HG02981 (cell line): Measurements from ENCODE around the gene TRAPPC2L.

ENCODE experiments used
- ATAC-seq: cut with Tn5 transposase; IDR thresholded peaks from one replicate; pipeline ENCODE4 v1.9.1; 2021; ENCODE audit warnings: mild to moderate bottlenecking, moderate library complexity; ENCODE audit not compliant: unreplicated experiment

TRAPPC2L gene, protein sequence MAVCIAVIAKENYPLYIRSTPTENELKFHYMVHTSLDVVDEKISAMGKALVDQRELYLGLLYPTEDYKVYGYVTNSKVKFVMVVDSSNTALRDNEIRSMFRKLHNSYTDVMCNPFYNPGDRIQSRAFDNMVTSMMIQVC

GRCh38 chr16:88856828-88857727 lies at the start of gene TRAPPC2L, which contains the start of gene GALNS:
TRAPPC2L (plus strand) TSS chr16:88857127; CDS start chr16:88857151, 24 bp downstream.
GALNS (minus strand) TSS chr16:88856947; CDS start chr16:88856877, 70 bp downstream.
- peak; percentile 73 for ATAC-seq

GRCh38 chr16:88807142-88807625 lies 49.7 kb upstream of the TRAPPC2L start:
- ATAC-seq, result no peak

DNA sequence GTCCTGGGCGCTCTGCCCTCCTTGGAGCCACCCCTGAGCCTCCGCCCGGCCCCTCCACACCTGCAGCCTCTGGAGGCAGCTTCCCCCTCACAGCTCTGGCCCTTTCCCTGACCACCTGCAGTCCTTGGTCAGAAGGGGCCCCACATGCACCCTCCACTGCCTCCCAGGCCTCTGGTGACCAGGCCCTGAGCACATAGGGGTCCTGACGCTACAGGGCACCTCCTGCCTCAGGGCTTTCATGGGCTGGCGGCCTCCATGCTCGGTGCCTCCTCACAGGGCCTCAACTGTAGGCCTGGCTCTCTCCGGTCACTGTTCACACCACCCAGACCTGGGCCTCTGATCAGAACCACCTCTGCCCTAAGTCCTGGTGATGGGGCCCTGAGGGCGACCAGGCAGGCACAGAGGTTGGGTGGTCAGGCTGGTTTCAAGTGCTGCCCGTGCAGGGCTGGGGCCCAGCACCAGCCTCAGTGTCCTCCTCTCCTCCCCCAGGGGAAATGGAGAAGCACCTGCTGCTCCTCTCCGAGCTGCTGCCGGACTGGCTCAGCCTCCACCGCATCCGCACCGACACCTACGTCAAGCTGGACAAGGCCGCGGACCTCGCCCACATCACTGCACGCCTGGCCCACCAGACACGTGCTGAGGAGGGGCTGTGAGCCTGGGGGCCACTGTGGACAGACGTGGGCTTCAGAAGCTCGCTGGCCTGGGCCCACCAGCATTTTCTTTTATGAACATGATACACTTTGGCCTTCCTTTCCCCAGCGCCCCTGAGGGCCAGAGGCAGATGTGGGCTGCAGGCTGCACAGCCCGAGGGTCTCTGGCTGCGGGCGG lies 49.1 kb upstream of the TRAPPC2L start:
- ATAC-seq, result no peak

DNA sequence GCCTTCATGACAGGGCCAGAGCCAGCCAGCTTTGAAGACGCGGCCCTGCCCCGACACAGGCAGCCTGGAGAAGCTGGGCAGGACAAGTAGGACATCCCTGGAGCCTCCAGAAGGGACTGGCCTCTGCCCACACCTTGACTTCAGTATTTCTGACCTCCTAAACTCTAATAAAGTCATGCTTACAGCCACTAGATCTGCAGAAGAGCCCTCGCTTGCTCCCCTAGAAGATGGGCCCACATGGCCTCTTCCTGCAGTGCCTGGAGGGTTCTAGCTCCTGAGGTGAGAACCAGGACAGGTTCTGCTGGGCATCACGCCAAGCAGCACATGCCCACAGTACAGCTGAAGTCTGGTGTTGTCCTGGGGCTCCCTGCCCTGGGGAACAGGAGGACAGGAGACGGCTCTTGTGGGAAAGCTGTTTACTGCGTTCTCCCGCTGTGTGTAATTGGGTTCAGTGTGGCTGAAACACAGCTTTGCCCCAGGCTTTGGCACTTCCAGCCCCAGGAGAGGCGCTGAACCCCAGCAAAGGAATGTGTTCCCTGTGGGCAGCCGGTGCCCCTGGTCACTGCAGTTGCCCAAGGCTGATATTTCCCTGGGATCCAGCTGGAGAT lies 47.8 kb upstream of the TRAPPC2L start:
- ATAC-seq, result no peak

DNA sequence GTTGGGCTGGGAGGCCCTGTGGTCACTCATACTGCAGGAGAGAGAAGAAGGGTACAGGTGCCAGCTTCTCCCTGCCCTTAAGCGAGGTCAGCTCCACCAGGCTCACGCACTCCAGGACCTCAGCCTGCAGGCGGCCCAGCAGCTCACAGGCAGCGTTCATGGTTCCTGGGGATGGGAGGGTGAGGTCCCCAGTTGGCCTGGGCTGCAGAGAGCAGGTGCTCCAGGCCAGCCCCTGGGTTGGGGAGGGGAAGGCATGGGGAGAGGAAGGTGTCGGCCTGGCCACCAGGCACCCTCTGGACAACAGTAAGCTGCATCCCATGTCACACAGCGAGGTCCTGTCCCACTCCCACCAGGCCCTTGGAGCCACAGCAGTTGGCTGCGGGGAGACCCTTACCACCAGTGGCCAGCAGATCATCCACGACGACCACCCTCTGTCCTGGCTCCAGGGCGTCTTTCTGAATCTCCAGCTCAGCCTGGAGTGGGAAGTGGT lies 47.2 kb upstream of the TRAPPC2L start:
- no peak for ATAC-seq

DNA sequence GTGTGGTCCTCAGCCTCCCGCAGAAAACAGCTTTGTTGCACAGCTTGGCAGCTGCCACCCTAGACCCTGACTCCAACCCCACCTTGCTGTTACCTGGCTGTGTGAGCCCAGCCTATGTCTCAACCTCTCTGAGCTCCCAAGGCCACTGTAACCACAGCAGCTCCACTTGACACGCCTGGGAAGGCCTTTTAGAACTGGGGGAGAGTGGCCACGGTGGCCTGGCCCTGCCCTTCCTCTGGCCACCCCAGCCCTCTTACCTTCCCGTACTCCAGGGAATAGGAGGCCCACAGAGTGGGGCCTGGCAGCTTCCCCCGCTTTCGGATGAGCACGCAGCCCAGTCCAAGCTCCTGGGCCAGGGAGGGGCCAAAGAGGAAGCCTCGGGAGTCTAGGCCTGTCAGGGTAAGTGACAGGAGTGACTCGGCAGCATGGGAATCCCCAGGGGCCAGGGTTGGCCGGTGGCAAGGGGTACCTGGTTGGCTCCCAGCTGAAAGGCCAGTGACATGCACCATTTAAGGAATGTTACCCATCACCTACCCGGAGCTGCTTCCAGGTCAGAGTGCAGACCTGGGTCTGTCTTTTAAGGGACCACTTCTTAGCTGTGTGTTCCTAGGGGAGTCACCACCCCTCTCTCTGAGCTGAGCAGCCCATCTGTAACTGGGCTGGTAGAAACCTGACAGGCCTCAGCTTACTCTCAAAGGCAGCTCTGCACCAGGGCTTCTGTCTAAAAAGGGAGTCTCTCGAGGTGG lies 46.6 kb upstream of the TRAPPC2L start:
- no peak for ATAC-seq

GRCh38 chr16:88810912-88811768 lies 45.8 kb upstream of the TRAPPC2L start:
- ATAC-seq, result peak; percentile 43

GRCh38 chr16:88811769-88812512 lies 45.0 kb upstream of the TRAPPC2L start, which contains the start of gene APRT:
APRT (minus strand) TSS chr16:88811928; CDS start chr16:88811899, 29 bp downstream.
- peak; percentile 60 for ATAC-seq

GRCh38 chr16:88812513-88813268 lies 44.2 kb upstream of the TRAPPC2L start:
- ATAC-seq, result no peak

DNA sequence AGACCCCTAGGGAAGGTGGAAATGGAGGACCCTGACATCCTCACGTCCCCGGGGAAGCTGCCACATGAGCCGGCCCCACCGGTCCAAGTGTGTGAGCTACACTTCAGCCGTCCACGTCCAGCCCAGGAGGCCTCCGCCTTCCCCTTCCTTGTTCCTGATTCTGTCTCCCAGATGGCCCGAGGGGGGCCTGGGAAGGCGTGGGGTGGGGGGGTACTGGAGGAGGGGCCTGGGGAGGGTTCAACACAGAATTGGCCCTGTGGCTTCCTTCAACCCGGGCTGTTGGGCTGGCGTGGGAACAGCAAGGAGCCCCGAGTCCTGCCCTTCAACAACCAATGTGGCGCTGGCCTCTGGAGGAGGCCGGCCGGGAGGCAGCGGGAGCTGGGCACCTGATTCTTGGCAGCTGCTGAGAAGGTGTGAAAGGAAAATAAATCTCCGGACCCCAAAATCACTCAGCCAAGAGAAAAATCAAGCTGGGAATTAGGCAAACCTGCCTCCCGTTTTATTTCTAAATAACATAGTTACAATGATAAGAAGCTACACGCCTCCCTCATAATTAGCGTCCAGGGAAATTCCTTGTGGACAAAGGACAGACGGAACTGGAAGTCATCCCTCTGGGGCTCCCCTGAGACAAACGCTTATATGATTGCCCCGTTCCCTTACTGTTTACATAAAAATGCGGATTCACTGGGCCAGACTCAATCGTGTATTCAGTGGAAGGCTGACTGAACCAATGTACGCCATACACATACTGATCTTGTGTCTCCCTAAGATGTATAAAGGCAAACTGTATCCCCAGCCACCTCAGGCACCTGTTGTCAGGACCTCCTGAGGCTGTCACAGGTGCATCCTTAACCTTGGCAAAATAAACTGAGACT lies 43.4 kb upstream of the TRAPPC2L start:
- ATAC-seq, result no peak

DNA sequence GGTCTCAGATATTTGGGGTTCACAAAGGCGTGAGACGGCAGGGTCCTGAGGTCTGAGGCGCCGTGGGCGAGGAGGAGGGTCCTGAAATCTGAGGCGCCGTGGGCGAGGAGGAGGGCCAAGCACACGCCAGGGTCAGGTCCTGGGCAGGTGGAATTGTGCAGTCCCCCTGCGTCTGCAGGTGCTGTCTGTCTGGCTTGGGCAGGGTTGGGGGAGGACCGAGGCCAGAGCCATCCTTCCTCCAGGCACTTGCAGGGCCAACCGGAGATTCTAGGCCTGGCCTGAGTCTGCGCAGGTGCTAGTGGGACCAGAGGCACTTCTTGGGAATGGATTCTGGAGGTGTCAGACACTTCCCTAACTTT lies 42.8 kb upstream of the TRAPPC2L start:
- no peak for ATAC-seq

- no peak for ATAC-seq
Measured at GRCh38 chr16:88815227-88815626, 41.7 kb upstream of the TRAPPC2L start.

DNA sequence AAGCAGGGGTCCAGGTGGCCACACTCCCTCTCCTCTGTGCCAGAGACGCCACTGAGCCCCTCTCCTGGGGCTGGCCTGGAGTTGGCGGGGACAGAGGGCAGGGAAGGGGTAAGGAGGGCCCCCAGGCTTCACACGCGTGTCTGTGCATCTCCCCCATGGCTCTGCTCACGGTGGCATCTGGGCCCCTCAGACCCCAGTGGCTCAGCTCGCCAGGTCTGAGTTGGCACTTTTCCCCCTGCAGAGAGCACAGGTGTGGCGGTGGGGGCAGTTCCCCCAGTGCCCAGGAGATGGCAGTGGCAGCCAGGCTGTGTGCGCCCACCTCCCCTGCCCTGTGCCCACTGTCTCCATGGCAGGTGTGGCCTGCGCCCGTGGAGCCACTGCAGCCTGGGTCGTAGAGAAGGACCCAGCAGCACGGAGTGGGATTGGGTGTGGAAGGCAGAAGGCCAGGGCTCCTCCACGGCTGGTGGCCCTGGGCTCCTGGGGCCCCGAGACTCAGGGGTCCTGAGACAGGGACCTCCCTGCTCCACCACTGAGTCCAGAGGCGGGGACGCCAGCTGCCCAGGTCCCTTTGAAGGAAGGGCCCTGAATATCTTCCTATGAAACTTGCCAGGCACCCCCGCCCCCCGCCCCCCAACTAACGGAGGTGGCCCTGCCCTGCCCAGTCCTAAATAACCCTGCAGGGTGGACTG lies 40.9 kb upstream of the TRAPPC2L start:
- ATAC-seq, result no peak

DNA sequence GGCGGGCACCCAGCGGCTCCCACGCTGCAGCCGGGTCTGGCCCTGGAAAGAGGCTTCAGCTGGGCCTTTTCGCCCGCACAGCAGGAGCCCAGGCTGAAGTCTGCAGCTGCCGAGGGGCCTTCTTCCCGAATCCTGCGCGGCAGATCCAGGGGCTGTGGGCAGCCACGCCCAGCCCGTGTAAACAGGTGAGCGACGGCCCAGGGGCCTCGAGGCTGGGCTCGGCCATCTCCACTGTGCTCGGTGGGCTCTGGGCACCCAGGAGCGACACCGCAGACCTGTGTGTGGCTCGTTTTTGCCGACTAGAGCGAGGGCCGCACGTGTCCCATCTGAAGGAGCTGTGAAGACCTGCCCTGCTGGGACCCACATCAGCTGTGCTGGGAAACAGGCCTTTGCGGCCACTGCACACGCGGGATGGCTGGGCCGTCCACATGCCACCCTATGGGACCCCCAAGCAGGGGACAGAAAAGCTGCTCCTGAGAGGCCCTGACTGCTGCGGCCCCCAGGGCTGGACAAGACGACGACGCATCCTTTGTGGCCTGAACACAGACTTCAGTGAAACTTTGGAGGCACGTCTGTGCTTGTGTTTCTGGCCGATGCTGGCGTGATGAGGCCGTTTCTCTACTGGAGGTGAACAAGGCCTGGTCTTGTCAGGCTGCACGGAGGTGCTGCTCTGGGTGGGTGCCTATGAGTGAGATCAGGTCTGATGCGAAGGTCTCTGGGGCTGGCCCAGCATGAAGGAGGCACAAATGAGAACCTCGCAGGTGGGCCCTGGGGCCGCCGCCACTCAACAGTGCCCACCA lies 40.0 kb upstream of the TRAPPC2L start:
- ATAC-seq, result no peak
